B cell (primary cell): ENCODE results near the gene PRRC1. TPM values are rescaled to one million over a fixed set of nuclear protein-coding genes. Genes with fewer than 3 reads are reported as not detected.

ENCODE experiments used
- ATAC-seq: fragments of 200-7000 bp; cut with Tn5 transposase; one replicate; pipeline ENCODE4 v1.10.0; 2021; ENCODE audit warnings: low read depth, mild to moderate bottlenecking, moderate number of reproducible peaks, moderate library complexity
- CTCF ChIA-PET: fragments of 350-600 bp; sonication (Branson Sonifier 250); formaldehyde crosslinking; loops from one replicate; lab custom pipeline; 2021; ENCODE audit warnings: antibody characterized with exemption, inconsistent platforms; lab: Charles Lee
- POLR2A ChIA-PET: fragments of 350-600 bp; sonication (Branson Sonifier 250); formaldehyde crosslinking; loops from one replicate; lab custom pipeline; 2021; ENCODE audit warnings: antibody characterized with exemption; lab: Charles Lee
- DNase-seq: peaks from one replicate; pipeline ENCODE4 v3.0.0; 2013
- H2AFZ ChIP-seq: 2 replicates; pipeline ENCODE4 v1.6.1; 2012; ENCODE audit warnings: mild to moderate bottlenecking, low read depth, low read length; ENCODE audit not compliant: insufficient read depth, poor library complexity, severe bottlenecking
- H3K27ac ChIP-seq, 2 donors: 1 replicate in 1 of 2; 2 replicates in 1 of 2; pipeline ENCODE4 v1.5.1; 2012 to 2013; ENCODE audit warnings: low read length in 2 of 2, mild to moderate bottlenecking in 2 of 2, moderate library complexity in 1 of 2
- H3K27me3 ChIP-seq, 4 experiments: fragments of 200-600 bp in 1 of 4; sonication (generic) in 1 of 4; replicated peaks in 1 of 4; 1 replicate in 2 of 4; 2 replicates in 2 of 4; pipeline versions ENCODE4 v1.6.1 to v1.7.0; 2013 to 2016; ENCODE audit warnings: low read length in 3 of 4, mild to moderate bottlenecking in 2 of 4, mixed read lengths in 1 of 4, moderate library complexity in 1 of 4; ENCODE audit not compliant: insufficient read depth in 4 of 4, control insufficient read depth in 3 of 4; ENCODE audit errors: control extremely low read depth in 1 of 4
- H3K36me3 ChIP-seq, 2 experiments: replicated peaks in 1 of 2; 1 replicate in 1 of 2; 2 replicates in 1 of 2; pipeline versions ENCODE4 v1.6.1 to v1.7.1; 2013; ENCODE audit warnings: low read length in 1 of 2; ENCODE audit not compliant: insufficient read depth in 2 of 2, control insufficient read depth in 1 of 2; ENCODE audit errors: control extremely low read depth in 1 of 2, extremely low read depth in 1 of 2
- H3K4me1 ChIP-seq, 2 donors: fragments of 200-600 bp in 1 of 2; sonication (generic) in 1 of 2; 1 replicate in 1 of 2; 2 replicates in 1 of 2; pipeline versions ENCODE4 v1.5.1 to v1.6.1; 2013 to 2017; ENCODE audit warnings: low read length in 2 of 2; ENCODE audit not compliant: control insufficient read depth in 2 of 2, insufficient read depth in 2 of 2
- H3K4me2 ChIP-seq: replicated peaks from 2 replicates; pipeline ENCODE3; 2012; ENCODE audit warnings: mild to moderate bottlenecking, low read depth, low read length; ENCODE audit not compliant: poor library complexity, severe bottlenecking
- H3K4me3 ChIP-seq, 5 experiments: fragments of 200-600 bp in 1 of 5; sonication (generic) in 1 of 5; 1 replicate in 3 of 5; 2 replicates in 2 of 5; pipeline versions ENCODE4 v1.5.1 to v1.7.0; 2011 to 2016; ENCODE audit warnings: low read length in 4 of 5, mild to moderate bottlenecking in 4 of 5, low read depth in 2 of 5, control low read depth in 1 of 5, moderate library complexity in 1 of 5; ENCODE audit not compliant: insufficient read depth in 1 of 5; ENCODE audit errors: control extremely low read depth in 1 of 5, extremely low read depth in 1 of 5
- H3K79me2 ChIP-seq: fragments of 200-600 bp; sonication (generic); one replicate; pipeline ENCODE4 v1.6.0; 2016; ENCODE audit warnings: low read length; ENCODE audit not compliant: control insufficient read depth, insufficient read depth
- H3K9ac ChIP-seq: fragments of 200-600 bp; sonication (generic); 2 replicates; pipeline ENCODE4 v1.6.1; 2017; ENCODE audit warnings: mild to moderate bottlenecking, low read length, moderate library complexity
- H3K9me3 ChIP-seq, 3 donors: one replicate each; pipeline versions ENCODE4 v1.6.1 to v1.7.1; 2013; ENCODE audit warnings: low read length in 2 of 3; ENCODE audit not compliant: control insufficient read depth in 2 of 3, insufficient read depth in 1 of 3; ENCODE audit errors: control extremely low read depth in 1 of 3
- H4K20me1 ChIP-seq: 2 replicates; pipeline ENCODE4 v1.6.0; 2012; ENCODE audit warnings: mild to moderate bottlenecking, low read length; ENCODE audit not compliant: insufficient read depth, control insufficient read depth, poor library complexity, severe bottlenecking
- H3K27ac Mint-ChIP-seq: one replicate; pipeline ENCODE4 v1.8.0; 2021; ENCODE audit warnings: mixed read lengths
- H3K27me3 Mint-ChIP-seq: one replicate; pipeline ENCODE4 v1.8.0; 2021; ENCODE audit warnings: mixed read lengths
- H3K4me1 Mint-ChIP-seq: one replicate; pipeline ENCODE4 v1.8.0; 2021; ENCODE audit warnings: mixed read lengths
- H3K4me3 Mint-ChIP-seq: one replicate; pipeline ENCODE4 v1.8.0; 2021; ENCODE audit warnings: mixed read lengths
- H3K9me3 Mint-ChIP-seq: one replicate; pipeline ENCODE4 v1.8.0; 2022; ENCODE audit warnings: mixed read lengths; ENCODE audit not compliant: insufficient read depth
- EZH2 ChIP-seq: IDR thresholded peaks from 2 replicates; pipeline ENCODE4 v1.6.1; 2012; ENCODE audit warnings: borderline replicate concordance, low read depth, mild to moderate bottlenecking, moderate library complexity, low read length; ENCODE audit not compliant: insufficient read depth, poor library complexity, severe bottlenecking
- WGBS: methylation state at CpG from one replicate; pipeline ENCODE4 v1.1.5; 2013; ENCODE audit warnings: missing lambda C conversion rate; ENCODE audit not compliant: insufficient coverage; 5-methylcytosine and 5-hydroxymethylcytosine counted together
- intact Hi-C: fragments of 100-400 bp; cut with micrococcal nuclease; formaldehyde crosslinking; loops from one replicate; pipeline ENCODE4 v1.10.0; 2022
- polyA plus RNA-seq: library from polyadenylated mRNA; depleted of rRNA; stranded (reverse); fragments of >200 nt; gene quantifications from 2 replicates; pipeline ENCODE4 v1.2.3, GENCODE V29; 2012
- total RNA-seq, 2 donors: library from RNA; stranded (reverse); fragments of 120-200 nt in 1 of 2; gene quantifications; 1 replicate in 1 of 2; 2 replicates in 1 of 2; pipeline versions ENCODE4 v1.2.3 to v1.2.4, GENCODE V29; 2013 to 2022
- TF ChIP-seq, protein P1 (sequence below): fragments of 200-600 bp; IDR thresholded peaks from one replicate; pipeline ENCODE4 v1.8.0; 2022; ENCODE audit warnings: antibody characterized with exemption, mild to moderate bottlenecking

The PRRC1 gene
- total and polyA plus RNA-seq, 2 donors (not counting 1 experiment from before 2014, with no cell fraction given) = 9.7 to 35.5 TPM

DNA sequence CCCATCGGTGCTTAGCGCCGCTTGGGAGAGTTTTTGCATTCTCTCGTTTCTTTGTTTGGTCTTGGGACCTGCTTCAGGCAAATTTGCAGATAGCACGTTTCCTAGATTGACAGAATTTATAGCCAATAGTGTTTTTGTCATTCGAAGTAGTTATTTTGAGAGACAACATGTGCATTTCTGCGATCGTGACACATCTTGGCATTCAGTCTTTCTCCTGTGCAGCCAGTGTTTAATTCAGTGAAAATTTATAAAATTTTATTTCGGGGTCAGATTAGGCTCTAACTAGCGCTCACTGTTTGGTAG is 830 bp downstream of the PRRC1 start:
- intact Hi-C loops = loop anchor here (5.0 kb wide), 2 partner anchors 741 to 1574 kb away; partner anchors contain the start of genes ISOC1 and LMNB1
- POLR2A ChIA-PET = no interaction called here

DNA sequence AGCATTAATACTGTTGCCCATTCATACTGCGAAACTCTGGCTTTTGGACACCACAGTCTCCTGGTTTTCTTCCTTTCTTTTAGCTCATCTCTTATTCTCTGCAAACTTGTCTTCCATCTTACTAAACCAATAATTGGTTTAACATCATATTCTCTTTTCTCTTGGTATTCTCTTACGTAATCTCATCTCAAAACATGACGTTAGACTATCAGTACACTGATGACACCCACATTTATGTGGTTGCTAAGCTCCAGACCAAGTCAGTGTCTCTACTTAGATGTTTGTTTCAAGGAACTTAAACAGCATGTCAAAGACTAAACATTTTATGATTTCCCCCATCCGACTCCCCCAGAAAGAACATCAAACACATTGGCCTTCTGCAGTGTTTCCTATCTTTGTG is 2.1 kb downstream of the PRRC1 start:
- peak overlapping the region; percentile 36 for H3K4me3 Mint-ChIP-seq
- Histone ChIP-seq H3K9ac (no peak overlapping the region), H3K4me3 (no peak overlapping the region), H2AFZ (no peak overlapping the region), H3K79me2 (peaks cover 47% of the 10 kb centered on the region), H4K20me1 (peaks cover 15% of the 10 kb centered on the region), H3K4me1 (peaks cover 12% of the 10 kb centered on the region in 2 donors), H3K4me2 (no peak overlapping the region), H3K36me3 (peaks cover 6 to 12% of the 10 kb centered on the region in 2 experiments), H3K27ac (no peak overlapping the region), H3K9me3 (peaks cover 1 to 3% (median 3%) of the 10 kb centered on the region in 3 donors), H3K27me3 (no peaks in the 10 kb centered on the region)
- ATAC-seq (no peak), DNase-seq (no peak)
- ChIA-PET CTCF (interaction anchor here (0.6 kb wide), 1 partner anchor 547 kb away, joined by 3 read pairs; no protein-coding TSS in a partner anchor), POLR2A (no interaction called here)
- H3K9me3 Mint-ChIP-seq = peaks cover 2% of the 10 kb centered on the region
- intact Hi-C loops = loop anchor here (5.0 kb wide), 2 partner anchors 742 to 1573 kb away; partner anchors contain the start of genes ISOC1 and LMNB1
- peaks cover 26% of the 10 kb centered on the region for H3K4me1 Mint-ChIP-seq
- TF ChIP-seq EZH2 = no peak
- TF ChIP-seq, protein P1, sequence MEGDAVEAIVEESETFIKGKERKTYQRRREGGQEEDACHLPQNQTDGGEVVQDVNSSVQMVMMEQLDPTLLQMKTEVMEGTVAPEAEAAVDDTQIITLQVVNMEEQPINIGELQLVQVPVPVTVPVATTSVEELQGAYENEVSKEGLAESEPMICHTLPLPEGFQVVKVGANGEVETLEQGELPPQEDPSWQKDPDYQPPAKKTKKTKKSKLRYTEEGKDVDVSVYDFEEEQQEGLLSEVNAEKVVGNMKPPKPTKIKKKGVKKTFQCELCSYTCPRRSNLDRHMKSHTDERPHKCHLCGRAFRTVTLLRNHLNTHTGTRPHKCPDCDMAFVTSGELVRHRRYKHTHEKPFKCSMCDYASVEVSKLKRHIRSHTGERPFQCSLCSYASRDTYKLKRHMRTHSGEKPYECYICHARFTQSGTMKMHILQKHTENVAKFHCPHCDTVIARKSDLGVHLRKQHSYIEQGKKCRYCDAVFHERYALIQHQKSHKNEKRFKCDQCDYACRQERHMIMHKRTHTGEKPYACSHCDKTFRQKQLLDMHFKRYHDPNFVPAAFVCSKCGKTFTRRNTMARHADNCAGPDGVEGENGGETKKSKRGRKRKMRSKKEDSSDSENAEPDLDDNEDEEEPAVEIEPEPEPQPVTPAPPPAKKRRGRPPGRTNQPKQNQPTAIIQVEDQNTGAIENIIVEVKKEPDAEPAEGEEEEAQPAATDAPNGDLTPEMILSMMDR = no peak
- WGBS = 96% methylated on average over 2 of the region's 4 CpGs
- no peak overlapping the region for H3K27ac Mint-ChIP-seq
- peaks cover 2% of the 10 kb centered on the region for H3K27me3 Mint-ChIP-seq

More for the DNA sequence above, 830 bp downstream of the PRRC1 start:
- Histone ChIP-seq H3K27ac (peak overlapping the region in 1 of 2 donors; percentile 85), H3K4me2 (peak overlapping the region; percentile 93), H3K4me3 (peak overlapping the region; percentile 85 to 99 (median 98)), H3K4me1 (peaks cover 12% of the 10 kb centered on the region in 2 donors), H3K27me3 (no peaks in the 10 kb centered on the region), H3K9me3 (peaks cover 1 to 3% (median 3%) of the 10 kb centered on the region in 3 donors), H3K79me2 (peaks cover 47% of the 10 kb centered on the region), H4K20me1 (peaks cover 15% of the 10 kb centered on the region), H3K36me3 (peaks cover 4 to 6% of the 10 kb centered on the region in 2 experiments), H2AFZ (peak overlapping the region; percentile 100), H3K9ac (peak overlapping the region; percentile 98)
- CTCF ChIA-PET = no interaction called here
- peak overlapping the region; percentile 93 for H3K4me3 Mint-ChIP-seq
- H3K9me3 Mint-ChIP-seq = no peaks in the 10 kb centered on the region
- peak; percentile 65 for DNase-seq
- no peak for ATAC-seq
- H3K4me1 Mint-ChIP-seq = peaks cover 26% of the 10 kb centered on the region
- H3K27ac Mint-ChIP-seq = peak overlapping the region; percentile 74
- TF ChIP-seq, protein P1 = no peak
- no peak for TF ChIP-seq EZH2
- peaks cover 4% of the 10 kb centered on the region for H3K27me3 Mint-ChIP-seq
- 0% methylated on average over 7 of the region's 10 CpGs for WGBS
